GM19324 (cell line): ENCODE data around the gene RALA.
"Not testable (repeated sequence)": the region's sequence is repeated elsewhere in the genome, so short reads cannot be mapped to it uniquely, and the experiment has no call there.

Source experiments
- ATAC-seq: cut with Tn5 transposase; IDR thresholded peaks from one replicate; pipeline ENCODE4 v1.9.1; 2021; ENCODE audit warnings: mild to moderate bottlenecking, moderate library complexity; ENCODE audit not compliant: unreplicated experiment, low FRiP score

Gene RALA

GRCh38 chr7:39644170-39644569 is 20.8 kb downstream of the RALA start:
- ATAC-seq: no peak

DNA sequence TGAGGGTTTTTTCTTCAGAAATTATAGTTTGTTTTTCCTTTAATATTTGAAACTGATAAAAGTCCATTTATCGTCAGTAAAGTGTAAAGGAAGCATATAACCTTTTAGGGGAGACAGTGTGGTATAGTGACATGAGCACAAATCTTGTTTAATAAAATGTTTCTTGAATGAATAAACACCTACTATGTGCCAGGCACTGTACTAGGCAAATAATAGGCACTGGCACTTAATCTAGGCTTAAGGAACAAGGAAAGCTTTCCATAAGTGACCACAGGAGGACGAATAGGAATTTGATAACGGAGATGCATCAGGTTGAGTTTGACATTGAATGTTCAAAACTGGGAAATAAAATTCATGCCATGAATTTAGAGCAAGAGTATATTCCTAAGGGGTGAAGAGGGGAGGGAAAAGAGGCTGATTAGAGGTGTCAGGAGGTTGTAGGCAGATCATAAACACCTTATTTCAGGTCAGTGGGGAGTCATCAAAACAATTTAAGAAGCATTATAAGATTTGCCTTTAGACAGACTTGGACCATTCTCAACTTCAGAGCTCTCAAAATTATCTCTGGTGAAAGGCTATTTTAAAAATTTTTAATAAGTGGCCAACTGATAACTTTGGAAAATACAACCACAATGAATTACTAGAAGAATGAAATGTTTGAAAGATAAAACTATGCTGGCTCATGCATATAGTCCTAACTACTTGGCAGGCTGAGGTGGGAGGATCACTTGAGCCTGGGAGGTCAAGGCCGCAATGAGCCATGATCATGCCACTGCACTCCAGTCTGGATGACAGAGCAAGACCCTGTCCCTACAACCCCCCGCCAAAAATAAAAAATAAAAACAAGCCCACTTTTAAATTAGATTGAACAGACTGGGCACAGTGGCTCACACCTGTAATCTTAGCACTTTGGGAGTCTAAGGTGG is 22.4 kb downstream of the RALA start:
- no peak for ATAC-seq

DNA sequence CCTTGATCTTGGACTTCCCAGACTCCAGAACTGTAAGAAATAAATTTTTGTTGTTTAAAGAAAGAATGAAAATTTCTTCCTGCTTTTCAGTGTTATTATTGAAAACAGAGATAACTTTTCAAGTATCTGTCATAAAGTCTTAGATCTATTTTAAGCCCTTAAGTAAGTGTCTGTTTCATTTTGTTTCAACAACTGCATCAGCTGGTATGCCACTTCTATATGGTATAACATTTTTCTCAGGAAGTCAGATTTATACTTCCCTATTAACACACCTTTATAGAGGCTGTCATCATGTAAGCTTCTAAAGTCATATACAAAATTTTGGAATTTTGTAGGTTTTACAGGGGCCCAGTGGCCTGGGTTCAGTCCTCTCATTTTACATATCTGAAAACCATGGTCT is 24.4 kb downstream of the RALA start:
- ATAC-seq: no peak

DNA sequence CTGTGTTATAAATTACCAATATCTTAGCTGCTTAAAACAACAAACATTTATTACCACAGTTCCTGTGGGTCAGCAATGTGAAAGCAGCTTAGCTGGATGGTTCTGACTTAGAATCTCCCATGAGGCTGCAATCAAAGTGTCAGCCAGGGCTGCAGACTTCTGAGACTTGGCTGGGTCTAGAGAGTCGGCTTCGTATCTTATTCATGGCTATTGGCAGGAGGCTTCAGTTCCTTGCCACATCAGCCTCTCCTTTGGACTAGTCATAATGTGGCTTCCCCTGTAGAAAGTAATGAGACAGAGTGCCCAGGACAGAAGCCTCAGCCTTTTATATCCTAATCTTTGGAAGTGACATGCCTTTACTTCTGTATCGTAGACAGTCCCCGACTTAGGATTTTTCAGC is 27.3 kb downstream of the RALA start:
- ATAC-seq: no peak

GRCh38 chr7:39651265-39651664 is 27.9 kb downstream of the RALA start:
- ATAC-seq: no peak

DNA sequence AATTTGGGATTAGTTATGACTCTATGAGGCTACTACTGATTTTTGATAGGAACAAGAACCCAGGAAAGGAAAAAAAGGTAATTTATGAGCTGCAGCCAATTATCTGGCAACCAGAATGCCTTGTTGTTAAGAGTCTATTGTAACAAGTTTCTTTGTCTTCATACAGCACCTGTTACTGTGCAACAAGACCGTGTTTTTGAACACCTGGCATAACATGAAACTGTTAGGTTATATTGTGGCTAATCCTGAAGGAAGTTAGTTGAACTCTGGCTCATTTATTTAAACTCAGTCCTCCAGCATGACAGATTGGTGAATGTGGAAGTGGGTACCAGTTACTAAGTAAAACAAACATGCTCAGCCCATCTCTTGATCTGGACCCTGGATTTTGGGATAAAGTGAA is 33.0 kb downstream of the RALA start:
- no peak for ATAC-seq

DNA sequence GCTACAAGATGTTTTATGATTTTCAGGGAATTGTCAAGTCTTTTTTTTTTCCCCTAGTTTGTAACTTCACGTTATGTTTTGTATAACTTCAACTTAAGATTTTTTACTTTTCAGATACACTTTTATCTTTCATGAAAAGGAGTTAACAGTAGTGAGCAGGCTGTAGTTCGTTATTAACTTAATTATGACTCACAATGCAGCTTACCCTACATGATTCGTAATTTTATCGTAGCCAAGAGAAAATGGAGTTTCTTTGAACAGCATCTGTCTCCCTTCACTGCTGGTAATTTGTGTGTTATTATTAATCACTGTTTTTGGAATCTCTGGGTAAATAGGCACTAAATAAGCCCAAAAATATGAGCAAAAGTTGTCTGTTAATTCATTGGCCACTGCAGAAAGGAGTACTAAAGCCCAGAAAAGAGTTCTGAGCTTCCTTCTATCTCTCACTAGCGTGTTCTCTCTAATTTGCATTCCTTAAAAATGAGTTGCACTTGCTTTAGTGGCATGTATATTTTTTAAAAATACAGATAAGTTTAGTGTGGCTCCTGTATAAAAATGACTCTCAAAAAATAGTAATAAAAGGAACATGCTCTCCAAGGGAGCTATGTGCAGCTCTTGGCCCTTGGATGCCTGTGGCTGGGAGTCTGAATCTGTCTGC is 36.1 kb downstream of the RALA start:
- no peak for ATAC-seq

- no peak for ATAC-seq
These were observed 38.6 kb downstream of the RALA start for GRCh38 chr7:39661960-39662359.

GRCh38 chr7:39663263-39663662 is 39.9 kb downstream of the RALA start:
- no peak for ATAC-seq

DNA sequence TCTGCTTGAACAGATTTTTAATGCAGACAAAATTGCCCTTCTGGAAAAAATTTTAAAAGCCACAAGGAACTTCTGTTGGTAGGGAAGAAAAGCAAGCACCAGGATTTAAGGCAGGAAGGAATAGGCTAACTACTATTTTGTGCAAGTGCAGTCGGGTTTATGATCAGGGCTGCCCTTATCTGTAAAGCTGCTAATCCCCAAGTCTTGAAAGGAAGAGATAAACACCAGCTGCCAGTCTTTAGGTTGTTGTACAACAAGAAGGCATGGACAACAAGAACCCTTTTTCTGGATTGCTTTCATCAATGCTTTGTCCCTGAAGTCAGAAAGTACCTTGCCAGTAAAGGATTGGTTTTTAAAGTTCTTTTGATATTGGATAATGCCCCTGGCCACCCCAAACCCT is 40.7 kb downstream of the RALA start:
- no peak for ATAC-seq

GRCh38 chr7:39664585-39664984 is 41.2 kb downstream of the RALA start:
- no peak for ATAC-seq

DNA sequence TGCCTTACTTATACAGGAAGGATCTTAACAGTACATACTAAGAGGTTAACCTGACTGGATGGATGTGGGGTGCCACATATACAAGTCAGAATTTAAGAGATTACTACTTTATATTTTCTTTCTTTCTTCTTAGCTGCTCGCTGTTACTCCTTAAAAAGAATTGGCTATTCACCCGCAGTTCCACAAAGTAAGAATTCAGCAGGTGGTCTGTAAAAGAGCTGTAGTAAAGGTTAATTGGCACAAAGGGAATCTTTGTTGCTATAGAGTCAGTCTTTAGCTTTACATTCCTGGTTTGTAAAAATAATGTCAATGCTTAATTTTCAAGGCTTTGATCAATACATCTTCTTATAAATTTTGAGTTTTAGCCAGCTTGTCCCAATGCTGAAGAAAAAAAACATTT is 43.2 kb downstream of the RALA start:
- ATAC-seq: no peak

DNA sequence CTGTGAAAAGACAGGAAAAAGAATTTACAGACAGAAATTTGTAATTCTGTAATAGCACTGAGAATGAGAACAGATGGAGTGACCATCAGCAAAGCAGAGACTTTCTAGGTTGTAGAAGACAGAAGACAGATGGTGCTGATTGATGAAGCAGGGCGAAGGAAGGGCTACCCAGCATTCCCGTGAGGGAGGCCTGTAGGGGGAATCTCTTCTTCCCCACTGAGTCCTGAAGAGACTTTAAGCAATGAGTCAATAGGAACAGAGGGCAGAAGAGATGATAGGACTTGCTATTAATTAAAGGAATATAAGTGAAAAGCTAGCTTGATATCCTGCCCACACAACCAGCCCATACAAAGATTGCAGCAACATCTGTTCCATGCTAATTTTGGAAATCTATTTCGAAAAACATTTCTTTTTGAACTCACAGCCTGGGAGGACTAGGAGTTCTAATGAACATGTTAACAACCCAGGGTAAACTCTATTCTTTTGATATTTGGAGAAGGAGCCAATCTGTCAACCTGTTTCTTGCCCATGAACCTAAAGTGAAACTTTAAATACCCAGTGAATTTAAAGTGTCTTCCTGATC is 44.1 kb downstream of the RALA start:
- no peak for ATAC-seq

- not testable (repeated sequence) for ATAC-seq
These were observed 44.9 kb downstream of the RALA start for GRCh38 chr7:39668280-39668679.

GRCh38 chr7:39670052-39670451 is 46.7 kb downstream of the RALA start:
- ATAC-seq: no peak

- ATAC-seq: no peak
These were observed 47.6 kb downstream of the RALA start for GRCh38 chr7:39670934-39671333.

GRCh38 chr7:39672176-39672575 is 48.8 kb downstream of the RALA start:
- no peak for ATAC-seq

GRCh38 chr7:39673868-39674267 is 50.5 kb downstream of the RALA start:
- no peak for ATAC-seq

- ATAC-seq: no peak
These were observed 51.0 kb downstream of the RALA start for GRCh38 chr7:39674406-39674805.

- ATAC-seq: no peak
These were observed 53.0 kb downstream of the RALA start for GRCh38 chr7:39676346-39676745.

- ATAC-seq: no peak
These were observed 55.7 kb downstream of the RALA start for GRCh38 chr7:39678930-39679709.
